PC-9 (cell line): Measurements from ENCODE around the gene NCAPH2. TPM values are rescaled to one million over a fixed set of nuclear protein-coding genes. Genes with fewer than 3 reads are reported as not detected.
"Not testable (repeated sequence)": the region's sequence is repeated elsewhere in the genome, so short reads cannot be mapped to it uniquely, and the experiment has no call there.

ENCODE experiments used
- BruUV-seq: library from RNA; stranded (reverse); fragments of 400-500 nt; replicated peaks from 2 replicates; lab custom pipeline; 2021; lab: Mats Ljungman, UMichigan
- CTCF ChIA-PET: fragments of 300-600 bp; sonication (Branson Sonifier 250); formaldehyde crosslinking; loops from one replicate; lab custom pipeline; 2022; ENCODE audit warnings: antibody characterized with exemption; lab: Charles Lee
- POLR2A ChIA-PET: fragments of 300-600 bp; sonication (Branson Sonifier 250); formaldehyde crosslinking; loops from one replicate; lab custom pipeline; 2022; ENCODE audit warnings: antibody characterized with exemption; ENCODE audit not compliant: unreplicated experiment; lab: Charles Lee
- DNase-seq, 2 experiments: peaks; one replicate each; pipeline versions ENCODE4 v3.0.0 to v3.0.0-alpha.2; 2015 to 2022; ENCODE audit warnings: mixed read lengths in 1 of 2
- H2AFZ ChIP-seq: fragments of 200-600 bp; sonication (generic); 2 replicates; pipeline ENCODE4 v1.8.1; 2017; ENCODE audit warnings: antibody characterized with exemption
- H3F3A ChIP-seq: fragments of 200-600 bp; sonication (generic); 2 replicates; pipeline ENCODE4 v1.8.1; 2017; ENCODE audit warnings: antibody characterized with exemption, mild to moderate bottlenecking, low read depth; ENCODE audit not compliant: insufficient read depth
- H3K27ac ChIP-seq: fragments of 200-600 bp; sonication (generic); 2 replicates; pipeline ENCODE4 v1.6.1; 2016; ENCODE audit warnings: mixed run types
- H3K27me3 ChIP-seq: fragments of 200-600 bp; sonication (generic); 2 replicates; pipeline ENCODE4 v1.6.1; 2016; ENCODE audit warnings: low read depth, mixed run types; ENCODE audit not compliant: insufficient read depth
- H3K36me3 ChIP-seq: fragments of 200-600 bp; sonication (generic); 2 replicates; pipeline ENCODE4 v1.6.1; 2016; ENCODE audit warnings: low read depth, mixed run types
- H3K4me1 ChIP-seq: fragments of 200-600 bp; sonication (generic); replicated peaks from 2 replicates; pipeline ENCODE4 v1.6.1; 2016; ENCODE audit warnings: mixed run types; ENCODE audit not compliant: insufficient read depth
- H3K4me2 ChIP-seq: fragments of 200-600 bp; sonication (generic); 2 replicates; pipeline ENCODE4 v1.6.1; 2017; ENCODE audit warnings: mixed run types
- H3K4me3 ChIP-seq: fragments of 200-600 bp; sonication (generic); 2 replicates; pipeline ENCODE4 v1.6.1; 2016; ENCODE audit warnings: mixed run types
- H3K79me2 ChIP-seq: fragments of 200-600 bp; sonication (generic); 2 replicates; pipeline ENCODE4 v1.6.1; 2017; ENCODE audit warnings: low read depth, mixed run types
- H3K9me2 ChIP-seq: fragments of 200-600 bp; sonication (generic); 2 replicates; pipeline ENCODE4 v1.8.1; 2017; ENCODE audit warnings: mild to moderate bottlenecking; ENCODE audit not compliant: insufficient read depth
- H3K9me3 ChIP-seq: fragments of 200-600 bp; sonication (generic); 2 replicates; pipeline ENCODE4 v1.8.1; 2016; ENCODE audit warnings: low read depth; ENCODE audit not compliant: insufficient read depth
- H4K20me1 ChIP-seq: fragments of 200-600 bp; sonication (generic); 2 replicates; pipeline ENCODE4 v1.8.1; 2017; ENCODE audit not compliant: insufficient read depth
- EZH2 ChIP-seq: fragments of 200-600 bp; sonication (generic); IDR thresholded peaks from 2 replicates; pipeline ENCODE4 v1.8.0; 2017; ENCODE audit warnings: antibody characterized with exemption, low read depth
- intact Hi-C: fragments of 100-400 bp; cut with micrococcal nuclease; formaldehyde crosslinking; loops from one replicate; pipeline ENCODE4 v1.10.0; 2022; ENCODE audit not compliant: unreplicated experiment
- total RNA-seq: library from RNA; stranded (reverse); gene quantifications from 2 replicates; pipeline ENCODE4 v1.2.3, GENCODE V29; 2021
- TF ChIP-seq, protein P1 (sequence below): fragments of 200-600 bp; sonication (generic); conservative IDR thresholded peaks from 2 replicates; pipeline ENCODE4 v1.6.1; 2017; ENCODE audit warnings: mixed run types, antibody characterized with exemption, mild to moderate bottlenecking, moderate library complexity

The NCAPH2 gene
- total RNA-seq, 1 experiment from 2014 or later = 58.8 TPM

DNA sequence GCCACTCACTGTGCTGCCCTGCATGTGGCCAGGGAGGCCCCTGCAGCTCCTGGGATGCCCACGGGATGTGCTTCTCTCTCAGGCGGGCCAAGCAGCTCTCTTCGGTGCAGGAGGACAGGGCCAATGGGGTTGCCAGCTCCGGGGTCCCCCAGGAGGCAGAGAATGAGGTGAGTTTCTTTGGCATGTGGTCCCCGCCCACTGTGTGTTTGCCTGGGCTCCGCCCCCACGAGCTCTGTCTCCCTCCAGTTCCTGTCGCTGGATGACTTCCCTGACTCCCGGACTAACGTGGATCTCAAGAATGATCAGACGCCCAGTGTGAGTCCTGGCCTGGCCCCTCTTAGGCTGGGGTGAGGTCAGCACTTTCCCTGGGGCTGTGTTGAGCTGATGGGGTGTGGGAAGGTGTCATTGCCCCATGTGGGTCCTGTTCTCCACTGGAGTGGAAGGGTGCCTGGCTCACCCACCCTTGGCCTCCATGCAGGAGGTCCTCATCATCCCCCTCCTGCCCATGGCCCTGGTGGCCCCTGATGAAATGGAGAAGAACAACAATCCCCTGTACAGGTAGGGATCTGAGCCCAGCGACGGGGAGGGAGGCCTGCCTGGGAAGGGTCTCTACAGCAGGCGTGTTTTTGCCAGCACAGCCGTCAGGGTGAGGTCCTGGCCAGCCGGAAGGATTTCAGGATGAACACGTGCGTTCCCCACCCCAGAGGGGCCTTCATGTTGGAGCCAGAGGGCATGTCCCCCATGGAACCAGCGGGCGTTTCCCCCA, 9.7 kb downstream of the NCAPH2 start:
- TF ChIP-seq EZH2 = no peak
- TF ChIP-seq, protein P1, sequence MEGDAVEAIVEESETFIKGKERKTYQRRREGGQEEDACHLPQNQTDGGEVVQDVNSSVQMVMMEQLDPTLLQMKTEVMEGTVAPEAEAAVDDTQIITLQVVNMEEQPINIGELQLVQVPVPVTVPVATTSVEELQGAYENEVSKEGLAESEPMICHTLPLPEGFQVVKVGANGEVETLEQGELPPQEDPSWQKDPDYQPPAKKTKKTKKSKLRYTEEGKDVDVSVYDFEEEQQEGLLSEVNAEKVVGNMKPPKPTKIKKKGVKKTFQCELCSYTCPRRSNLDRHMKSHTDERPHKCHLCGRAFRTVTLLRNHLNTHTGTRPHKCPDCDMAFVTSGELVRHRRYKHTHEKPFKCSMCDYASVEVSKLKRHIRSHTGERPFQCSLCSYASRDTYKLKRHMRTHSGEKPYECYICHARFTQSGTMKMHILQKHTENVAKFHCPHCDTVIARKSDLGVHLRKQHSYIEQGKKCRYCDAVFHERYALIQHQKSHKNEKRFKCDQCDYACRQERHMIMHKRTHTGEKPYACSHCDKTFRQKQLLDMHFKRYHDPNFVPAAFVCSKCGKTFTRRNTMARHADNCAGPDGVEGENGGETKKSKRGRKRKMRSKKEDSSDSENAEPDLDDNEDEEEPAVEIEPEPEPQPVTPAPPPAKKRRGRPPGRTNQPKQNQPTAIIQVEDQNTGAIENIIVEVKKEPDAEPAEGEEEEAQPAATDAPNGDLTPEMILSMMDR = no peak
- no peaks in the 10 kb centered on the region for H3K4me1 ChIP-seq
- no peaks in the 10 kb centered on the region for H3K27me3 ChIP-seq
- no peak overlapping the region for H2AFZ ChIP-seq
- no peak for DNase-seq
- ChIA-PET POLR2A (no interaction called here), CTCF (no interaction called here)
- intact Hi-C loops = no loop called here
- H3K9me3 ChIP-seq = no peaks in the 10 kb centered on the region
- H3K4me2 ChIP-seq = no peak overlapping the region
- H3K27ac ChIP-seq = no peak overlapping the region
- no peaks in the 10 kb centered on the region for H3K9me2 ChIP-seq
- H3K36me3 ChIP-seq = peaks cover 21% of the 10 kb centered on the region; the same call in 1 of the 2 replicates
- peaks cover 37% of the 10 kb centered on the region for H3K79me2 ChIP-seq
- H3K4me3 ChIP-seq = no peak overlapping the region
- peaks cover 5% of the 10 kb centered on the region; the same call in 1 of the 2 replicates for H3F3A ChIP-seq
- H4K20me1 ChIP-seq = peaks cover 22% of the 10 kb centered on the region
- BruUV-seq = no TSS peak

- no peak overlapping the region for H3K27ac ChIP-seq
- no peak overlapping the region for H2AFZ ChIP-seq
- CTCF ChIA-PET = no interaction called here
- no peak overlapping the region for H3K4me2 ChIP-seq
- POLR2A ChIA-PET = no interaction called here
- peaks cover 26% of the 10 kb centered on the region for H3K36me3 ChIP-seq
- H3K79me2 ChIP-seq = peaks cover 37% of the 10 kb centered on the region
- H3K9me2 ChIP-seq = no peaks in the 10 kb centered on the region
- H3K27me3 ChIP-seq = no peaks in the 10 kb centered on the region
- H3K4me1 ChIP-seq = peaks cover 3% of the 10 kb centered on the region; the same call in 1 of the 2 replicates
- no peaks in the 10 kb centered on the region for H3K9me3 ChIP-seq
- H3K4me3 ChIP-seq = no peak overlapping the region
- intact Hi-C loops = no loop called here
- DNase-seq = no peak
- TF ChIP-seq, protein P1 = no peak
- TF ChIP-seq EZH2 = no peak
- H3F3A ChIP-seq = peaks cover 9% of the 10 kb centered on the region; the same call in 1 of the 2 replicates
- H4K20me1 ChIP-seq = peaks cover 29% of the 10 kb centered on the region
- BruUV-seq = no TSS peak
These were observed 10.6 kb downstream of the NCAPH2 start for GRCh38 chr22:50518606-50519005.

GRCh38 chr22:50519151-50519550, 11.1 kb downstream of the NCAPH2 start:
- no peak for DNase-seq
- intact Hi-C loops = no loop called here
- no TSS peak for BruUV-seq
- H3F3A ChIP-seq = peaks cover 14% of the 10 kb centered on the region; the same call in 1 of the 2 replicates
- peaks cover 9% of the 10 kb centered on the region for H3K4me1 ChIP-seq
- H3K4me2 ChIP-seq = no peak overlapping the region
- no peaks in the 10 kb centered on the region for H3K9me2 ChIP-seq
- peaks cover 26% of the 10 kb centered on the region for H3K36me3 ChIP-seq
- H3K27ac ChIP-seq = no peak overlapping the region
- no peaks in the 10 kb centered on the region for H3K27me3 ChIP-seq
- H4K20me1 ChIP-seq = peaks cover 34% of the 10 kb centered on the region
- H3K4me3 ChIP-seq = no peak overlapping the region
- TF ChIP-seq, protein P1 = no peak
- TF ChIP-seq EZH2 = no peak
- H2AFZ ChIP-seq = no peak overlapping the region
- H3K9me3 ChIP-seq = no peaks in the 10 kb centered on the region
- CTCF ChIA-PET = no interaction called here
- POLR2A ChIA-PET = no interaction called here
- peaks cover 37% of the 10 kb centered on the region for H3K79me2 ChIP-seq

DNA sequence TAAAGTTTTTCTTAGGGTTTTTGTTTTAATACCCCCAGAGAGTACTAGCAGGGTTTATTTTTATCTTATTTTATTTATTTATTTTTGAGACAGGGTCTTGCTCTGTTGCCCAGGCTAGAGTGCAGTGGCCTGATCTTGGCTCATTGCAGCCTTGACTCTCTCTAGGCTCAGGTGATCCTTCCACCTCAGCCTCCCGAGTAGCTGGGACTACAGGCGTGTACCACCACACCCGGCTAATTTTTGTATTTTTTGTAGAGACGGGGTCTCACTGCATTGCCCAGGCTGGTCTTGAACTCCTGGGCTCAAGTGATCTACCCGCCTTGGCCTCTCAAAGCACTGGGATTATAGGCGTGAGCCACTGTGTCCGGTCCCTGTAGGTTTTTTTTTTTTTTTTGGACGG, 12.2 kb downstream of the NCAPH2 start:
- H3K9me3 ChIP-seq, H3K27ac ChIP-seq, BruUV-seq, CTCF ChIA-PET, H3K27me3 ChIP-seq, H3K9me2 ChIP-seq, POLR2A ChIA-PET, H2AFZ ChIP-seq, intact Hi-C loops, H3K4me2 ChIP-seq, H3K4me3 ChIP-seq, DNase-seq: not testable (repeated sequence)
- Histone ChIP-seq H3F3A (peaks cover 19% of the 10 kb centered on the region), H3K4me1 (peaks cover 12% of the 10 kb centered on the region), H3K79me2 (peaks cover 32% of the 10 kb centered on the region), H3K36me3 (peaks cover 26% of the 10 kb centered on the region), H4K20me1 (peaks cover 32% of the 10 kb centered on the region)
